Measurements from ENCODE around the gene C19orf25.

GRCh38 chr19:1497578-1498235 lies 18.7 kb upstream of the C19orf25 start:
- no peak for TF ChIP-seq POLR2AphosphoS5 (IDR thresholded peaks at IDR 0.05; ENCODE audit: insufficient read depth in 1 of 2, low read depth in 1 of 2)
- no peak for TF ChIP-seq CTCF (IDR thresholded peaks at IDR 0.05)
- no peak for TF ChIP-seq POLR2A (IDR thresholded peaks at IDR 0.05)
